Omental fat pad (tissue), 4 donors: ENCODE results near the gene B3GALT5. TPM values are rescaled to one million over a fixed set of nuclear protein-coding genes. Genes with fewer than 3 reads are reported as not detected.

Experiments used
- ATAC-seq: fragments of 150-250 bp; one replicate; pipeline ENCODE4 v1.9.1; 2016; ENCODE audit warnings: mild to moderate bottlenecking, moderate library complexity; ENCODE audit not compliant: low FRiP score
- DNase-seq: peaks from one replicate; pipeline ENCODE4 v3.0.0-alpha.2; 2019; ENCODE audit warnings: low spot score
- CTCF ChIP-seq, 3 donors: fragments of 450-650 bp; IDR thresholded peaks; one replicate each; pipeline ENCODE4 v1.5.1; 2016 to 2017; ENCODE audit warnings: antibody characterized with exemption in 3 of 3, mild to moderate bottlenecking in 3 of 3, moderate library complexity in 2 of 3
- total RNA-seq, 4 donors: library from RNA; depleted of rRNA; stranded (reverse); fragments of >200 nt; gene quantifications; one replicate each; pipeline ENCODE4 v1.1.0, GENCODE V29; 2016

Gene B3GALT5
- total RNA-seq, 4 donors from 2014 or later: not detected

DNA sequence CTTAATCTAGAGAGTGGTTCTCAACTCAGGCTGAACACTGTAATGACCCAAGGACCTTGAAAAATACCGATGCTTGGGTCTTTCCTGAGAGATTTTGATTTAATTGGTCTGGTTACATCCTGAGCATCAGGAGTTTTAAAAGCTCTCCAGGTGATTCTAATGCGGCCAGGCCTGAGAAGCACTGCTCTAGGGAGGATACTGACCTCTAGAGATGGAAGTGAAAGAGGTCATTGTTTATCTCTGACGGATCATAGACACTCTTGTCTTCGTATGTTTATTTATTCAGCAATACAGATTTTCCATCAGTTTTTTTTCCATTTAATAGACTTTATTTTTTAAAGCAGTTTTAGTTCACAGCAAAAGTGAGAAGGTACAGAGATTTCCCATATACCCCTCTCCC is 77.7 kb downstream of the B3GALT5 start:
- no peak for ATAC-seq

GRCh38 chr21:39694750-39695149 is 82.0 kb downstream of the B3GALT5 start:
- TF ChIP-seq CTCF (IDR thresholded peaks at IDR 0.05): no peak
- DNase-seq: no peak
- no peak for ATAC-seq

More for the DNA sequence above, 77.7 kb downstream of the B3GALT5 start:
- TF ChIP-seq CTCF (IDR thresholded peaks at IDR 0.05): no peak
- DNase-seq: no peak

GRCh38 chr21:39696196-39696595 is 83.5 kb downstream of the B3GALT5 start:
- no peak for TF ChIP-seq CTCF (IDR thresholded peaks at IDR 0.05)
- DNase-seq (no peak), ATAC-seq (no peak)

- ATAC-seq (no peak), DNase-seq (no peak)
- TF ChIP-seq CTCF (IDR thresholded peaks at IDR 0.05): no peak
These were observed 83.9 kb downstream of the B3GALT5 start for GRCh38 chr21:39696618-39697017.

DNA sequence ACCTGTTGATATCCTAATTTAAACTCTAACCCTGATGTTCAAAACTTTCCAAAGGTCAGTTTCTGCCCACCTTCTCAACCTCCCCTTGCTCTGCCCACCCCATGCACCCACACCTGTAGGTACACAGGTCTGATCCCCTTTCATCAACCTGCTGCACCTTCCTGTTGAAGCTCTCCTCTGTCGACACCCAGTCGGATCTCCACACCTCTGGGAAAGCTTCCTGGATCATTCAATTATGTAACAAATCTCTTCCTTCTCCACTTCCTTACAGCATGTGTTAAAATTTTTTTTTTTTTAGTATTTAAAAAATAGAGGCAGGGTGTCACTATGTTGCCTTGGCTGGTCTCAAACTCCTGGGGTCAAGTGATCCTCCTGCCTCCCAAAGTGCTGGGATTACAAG is 87.6 kb downstream of the B3GALT5 start:
- ATAC-seq (no peak), DNase-seq (no peak)
- no peak for TF ChIP-seq CTCF (IDR thresholded peaks at IDR 0.05)

DNA sequence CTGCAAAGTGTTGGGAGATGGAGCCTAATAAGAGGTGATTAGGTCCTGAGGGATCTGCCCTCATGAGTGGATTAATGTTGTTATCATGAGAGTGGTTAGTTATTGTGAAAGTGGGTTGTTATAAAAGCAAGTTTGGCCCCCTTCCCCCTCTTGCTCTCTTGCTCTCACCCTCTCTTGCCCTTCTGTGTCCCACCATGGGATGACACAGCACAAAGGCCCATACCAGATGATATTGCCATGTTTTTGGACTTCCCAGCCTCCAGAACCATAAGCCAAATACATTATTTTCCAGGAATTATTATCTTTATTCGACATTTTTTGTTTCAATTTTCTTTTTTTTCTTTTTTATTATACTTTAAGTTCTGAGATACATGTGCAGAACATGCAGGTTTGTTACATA is 90.8 kb downstream of the B3GALT5 start:
- no peak for TF ChIP-seq CTCF (IDR thresholded peaks at IDR 0.05)
- no peak for ATAC-seq

GRCh38 chr21:39705849-39706248 is 93.1 kb downstream of the B3GALT5 start:
- no peak for TF ChIP-seq CTCF (IDR thresholded peaks at IDR 0.05)
- DNase-seq: no peak
- ATAC-seq: no peak

More for the DNA sequence above, 90.8 kb downstream of the B3GALT5 start:
- no peak for DNase-seq
